DMS114 treated with DMSO at 0.1 percent for 48 hours (cell line): Measurements from ENCODE around the gene HOXA13.

ENCODE experiments used
- DNase-seq: peaks from one replicate; lab custom pipeline; 2025; ENCODE audit not compliant: unreplicated experiment; lab: John Stamatoyannopoulos, UW

HOXA13 gene

GRCh38 chr7:27182861-27183681 lies 16.8 kb downstream of the HOXA13 start:
- no peak for DNase-seq

- DNase-seq, result no peak
Measured at GRCh38 chr7:27182285-27182841, 17.5 kb downstream of the HOXA13 start.

DNA sequence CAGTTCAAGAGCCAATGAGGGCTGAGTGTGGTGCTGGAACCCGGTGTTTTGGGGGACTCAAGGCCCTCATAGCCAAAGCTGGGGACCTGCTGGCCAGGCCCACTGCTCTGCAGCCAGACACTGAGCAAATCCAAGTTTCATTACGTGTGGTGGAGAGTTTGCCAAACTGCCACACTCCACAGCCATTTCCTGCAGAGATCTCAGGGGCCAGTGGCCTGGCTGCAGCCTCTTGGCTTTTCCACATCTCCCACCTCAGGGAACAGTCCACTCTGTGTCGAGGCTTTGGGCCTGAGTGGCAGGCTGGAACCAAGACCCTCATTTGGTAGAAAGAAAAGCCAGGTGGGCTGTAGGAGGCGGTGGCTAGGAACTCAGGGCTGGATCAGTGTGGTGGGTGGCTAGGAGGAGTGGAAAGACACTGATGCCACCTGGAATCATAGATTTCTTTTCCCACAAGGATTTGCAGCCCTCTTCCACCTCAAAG lies 18.1 kb downstream of the HOXA13 start:
- no peak for DNase-seq

GRCh38 chr7:27180431-27181420 lies 19.2 kb downstream of the HOXA13 start:
- DNase-seq, result no peak

DNA sequence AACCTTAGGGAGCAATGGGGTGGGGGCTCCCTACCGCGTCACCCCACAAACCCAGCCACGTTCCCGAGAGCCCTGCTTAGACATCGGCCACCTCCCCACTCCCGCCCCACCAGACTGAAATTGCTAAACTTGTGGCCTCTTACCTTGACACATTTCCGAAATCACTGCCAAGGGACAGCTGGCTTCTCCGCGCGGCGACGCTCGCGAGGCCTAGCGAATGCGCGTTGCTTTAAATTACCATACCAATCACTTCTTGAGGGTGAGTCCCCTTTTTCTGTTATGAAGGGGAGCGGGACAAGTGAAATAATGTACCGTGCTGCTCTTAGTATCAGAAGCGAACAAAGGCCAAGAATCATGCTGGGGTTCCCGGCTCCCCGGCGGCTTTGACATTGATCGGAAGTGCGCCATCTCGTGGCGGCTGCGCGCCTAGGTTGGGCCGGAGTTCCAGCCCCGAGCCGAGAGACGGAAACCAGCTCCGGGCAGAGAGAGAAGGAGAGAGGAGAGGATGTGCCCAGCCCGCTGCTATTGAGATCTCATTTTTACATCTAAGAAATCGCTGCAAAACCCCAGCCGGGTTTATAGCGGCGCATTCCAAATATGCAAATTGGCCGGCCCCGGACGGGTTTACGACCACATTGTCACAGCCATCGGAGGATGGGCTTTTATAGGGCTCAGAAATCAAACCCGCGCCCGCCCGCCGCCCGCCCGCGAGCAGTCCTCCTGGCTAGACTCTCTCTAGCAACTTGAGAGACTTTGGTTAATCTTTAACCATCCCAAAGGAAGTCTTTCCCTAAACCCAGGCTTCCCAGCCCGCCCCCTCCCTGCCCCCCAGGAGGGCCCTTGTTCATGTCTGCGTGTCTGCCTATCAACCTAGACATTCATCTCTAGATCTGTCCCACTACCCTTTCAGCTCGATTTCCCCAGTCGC lies 20.1 kb downstream of the HOXA13 start:
- DNase-seq, result no peak

DNA sequence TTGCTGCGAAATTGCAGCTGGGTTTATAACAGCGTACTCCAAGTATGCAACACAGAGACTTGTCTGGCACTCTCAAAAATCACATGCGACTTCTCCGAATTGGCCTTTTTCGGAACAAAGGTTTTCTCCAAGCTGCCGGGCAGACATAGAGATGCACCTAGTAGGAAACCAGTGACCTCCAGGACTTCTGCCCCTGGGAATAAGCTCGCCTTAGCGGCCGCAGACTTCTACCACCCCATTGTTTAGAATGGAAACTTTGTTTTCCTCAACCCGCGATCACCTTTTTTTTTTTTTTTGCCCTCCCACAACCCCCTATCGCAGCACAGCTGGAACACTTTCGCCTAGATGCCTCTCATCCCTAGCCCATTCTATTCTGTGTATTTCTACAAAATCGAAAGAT lies 20.9 kb downstream of the HOXA13 start:
- no peak for DNase-seq

DNA sequence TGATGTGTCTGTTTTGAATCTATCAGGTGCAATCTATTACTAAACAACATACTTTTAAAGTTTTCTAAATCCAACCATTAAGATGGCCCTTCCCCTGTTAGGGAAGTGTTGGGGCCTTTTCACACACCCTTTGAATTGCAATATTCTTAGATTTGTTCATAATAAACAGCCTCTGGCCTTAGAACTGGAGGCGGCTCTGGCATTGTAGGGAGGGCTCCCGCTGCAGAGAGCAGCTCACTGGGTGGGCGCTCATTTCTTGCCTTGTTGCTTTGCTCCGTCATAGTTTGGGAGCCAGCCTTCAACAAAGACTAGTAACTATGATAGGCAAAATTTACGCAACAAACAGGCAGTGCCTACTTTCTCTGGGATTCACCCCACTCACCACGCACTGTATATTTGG lies 21.5 kb downstream of the HOXA13 start:
- no peak for DNase-seq

GRCh38 chr7:27177795-27178320 lies 22.0 kb downstream of the HOXA13 start:
- no peak for DNase-seq

DNA sequence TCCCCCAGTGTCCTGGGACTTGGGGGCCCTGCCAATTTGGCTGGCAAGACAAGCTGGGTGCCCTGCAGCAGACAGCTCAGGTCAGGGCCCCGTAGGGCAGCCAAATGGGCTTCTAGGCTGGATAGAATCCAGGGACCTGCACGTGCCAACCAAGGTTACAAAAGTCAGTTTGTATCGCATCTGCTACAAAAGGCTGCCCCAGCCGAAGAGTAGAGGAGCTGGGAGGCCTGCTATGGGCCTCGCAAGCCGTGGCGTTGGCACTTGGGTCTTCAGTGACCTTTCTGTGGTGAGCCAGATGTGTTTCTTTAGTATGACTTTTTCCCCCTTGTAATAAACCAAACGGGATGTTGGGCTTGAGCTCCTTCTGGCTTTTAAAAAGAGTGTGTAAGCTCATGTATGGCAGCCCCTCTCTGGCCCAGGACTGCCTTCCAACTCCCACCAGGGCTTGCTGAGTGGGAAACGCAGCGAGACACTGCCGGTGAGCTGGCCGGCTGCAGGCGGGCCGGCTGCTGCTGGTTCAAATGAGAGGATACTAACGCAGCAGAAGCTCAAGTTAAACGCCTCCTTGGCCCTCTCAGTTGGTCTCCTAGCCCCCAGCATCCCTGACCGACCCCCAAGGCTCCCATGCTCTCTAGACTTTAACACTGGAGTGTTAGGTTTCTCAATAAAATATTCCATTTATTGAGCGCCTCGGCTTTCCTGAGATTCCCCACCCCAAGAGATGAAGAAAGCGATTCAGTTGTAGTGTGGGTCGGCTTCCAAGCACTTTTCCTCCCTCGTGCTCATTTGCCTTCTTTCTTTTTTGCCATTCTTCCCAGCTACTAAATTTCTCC lies 22.7 kb downstream of the HOXA13 start:
- DNase-seq, result no peak

GRCh38 chr7:27176524-27176845 lies 23.4 kb downstream of the HOXA13 start:
- no peak for DNase-seq

DNA sequence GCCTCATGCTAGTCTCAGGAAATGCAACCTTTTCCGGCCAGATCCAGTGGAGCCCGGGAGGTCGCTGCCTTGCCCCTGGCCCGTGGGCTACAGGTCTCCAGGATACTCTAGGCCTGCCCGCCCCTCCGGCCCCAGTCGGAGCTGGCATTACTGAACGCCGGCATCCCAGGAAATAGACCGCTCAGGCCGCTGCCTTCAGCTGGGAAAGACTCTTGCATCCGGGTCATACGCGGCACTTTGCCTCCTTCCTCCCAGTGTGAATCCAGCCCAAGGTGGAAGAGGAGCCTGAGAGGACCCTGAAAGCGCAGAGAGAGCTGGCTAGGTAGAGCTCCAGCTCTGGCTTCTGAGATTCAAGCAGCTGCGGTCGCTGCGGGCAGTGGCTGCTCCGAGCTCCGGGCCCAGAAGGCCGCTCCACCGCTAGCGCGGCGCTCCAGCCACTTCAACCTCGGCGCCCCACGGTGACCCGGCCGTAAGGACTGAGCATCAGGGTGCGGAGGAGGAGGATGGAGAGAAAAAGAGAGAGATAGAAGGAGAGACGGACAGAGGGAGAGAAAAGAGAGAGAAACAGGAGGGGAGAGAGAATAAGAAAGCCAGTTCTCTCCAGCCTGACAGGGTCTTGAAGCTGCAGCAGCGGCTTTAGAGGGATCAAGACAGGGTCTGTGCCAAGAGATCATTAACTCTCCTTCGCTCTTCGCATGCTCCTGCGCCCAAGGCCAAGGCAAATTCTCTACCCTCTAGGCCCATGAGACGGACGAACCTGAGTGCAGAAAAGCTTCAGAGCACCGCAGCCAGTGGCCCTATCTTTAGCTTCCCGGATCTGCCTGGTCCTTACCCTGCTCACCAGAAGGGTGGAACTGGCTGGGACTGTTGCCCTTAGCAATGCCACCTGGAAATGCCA lies 24.0 kb downstream of the HOXA13 start:
- DNase-seq, result no peak

GRCh38 chr7:27174874-27175625 lies 24.8 kb downstream of the HOXA13 start:
- DNase-seq, result no peak

- no peak for DNase-seq
Measured at GRCh38 chr7:27173956-27174873, 25.7 kb downstream of the HOXA13 start, which contains the start of gene HOXA10. HOXA10 (minus strand) TSS chr7:27174320; CDS start chr7:27174306, 14 bp downstream.

DNA sequence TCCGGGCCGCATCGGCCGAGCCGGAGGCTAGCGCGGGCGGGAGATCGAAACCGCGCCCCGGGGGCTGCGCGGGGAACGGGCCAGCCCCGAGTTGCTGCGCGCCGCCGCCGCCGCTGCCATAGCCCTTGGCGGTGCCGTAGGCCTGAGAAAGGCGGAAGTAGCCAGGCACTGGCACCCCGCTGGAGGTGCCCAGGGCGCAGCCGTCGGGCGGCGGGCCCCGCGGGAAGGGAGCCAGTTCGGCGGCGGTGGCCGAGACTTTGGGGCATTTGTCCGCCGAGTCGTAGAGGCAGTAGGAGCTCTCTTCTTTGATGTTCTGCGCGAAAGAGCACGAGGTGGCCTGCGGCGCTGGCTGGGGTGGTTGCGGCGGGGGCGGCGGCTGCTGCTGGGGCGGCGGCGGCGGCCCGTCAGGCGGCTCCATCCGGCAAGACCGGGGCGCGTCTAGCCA lies 26.4 kb downstream of the HOXA13 start:
- no peak for DNase-seq

GRCh38 chr7:27172823-27173510 lies 26.9 kb downstream of the HOXA13 start:
- DNase-seq, result no peak

GRCh38 chr7:27172315-27172774 lies 27.5 kb downstream of the HOXA13 start:
- no peak for DNase-seq
